Trophoblast cell (in vitro differentiated cells and primary cell): ENCODE results near the gene VSIG10.
"Not testable (repeated sequence)": the region's sequence is repeated elsewhere in the genome, so short reads cannot be mapped to it uniquely, and the experiment has no call there.

Source experiments
- DNase-seq, 2 donors: peaks; one replicate each; pipeline ENCODE4 v3.0.0-alpha.2; 2016
- H2AFZ ChIP-seq: 2 replicates; pipeline ENCODE4 v1.6.1; 2013; ENCODE audit warnings: low read length, moderate library complexity, mild to moderate bottlenecking; ENCODE audit not compliant: insufficient read depth, poor library complexity
- H2AK5ac ChIP-seq: 2 replicates; pipeline ENCODE4 v1.6.1; 2013; ENCODE audit warnings: mild to moderate bottlenecking, low read length
- H2BK120ac ChIP-seq: 2 replicates; pipeline ENCODE4 v1.6.1; 2013; ENCODE audit warnings: low read length, mild to moderate bottlenecking, moderate library complexity; ENCODE audit not compliant: insufficient read depth, poor library complexity
- H2BK12ac ChIP-seq: 2 replicates; pipeline ENCODE4 v1.6.1; 2013; ENCODE audit warnings: mild to moderate bottlenecking, low read length, moderate library complexity
- H2BK5ac ChIP-seq: 2 replicates; pipeline ENCODE4 v1.6.1; 2013; ENCODE audit warnings: low read length, low read depth, moderate library complexity, mild to moderate bottlenecking; ENCODE audit not compliant: poor library complexity
- H3K14ac ChIP-seq: 2 replicates; pipeline ENCODE4 v1.6.1; 2013; ENCODE audit warnings: mild to moderate bottlenecking, low read length
- H3K18ac ChIP-seq: 2 replicates; pipeline ENCODE4 v1.6.1; 2013; ENCODE audit warnings: mild to moderate bottlenecking, low read length
- H3K23ac ChIP-seq: 2 replicates; pipeline ENCODE4 v1.6.1; 2013; ENCODE audit warnings: low read length
- H3K27ac ChIP-seq: 2 replicates; pipeline ENCODE4 v1.5.1; 2013; ENCODE audit warnings: low read depth, mild to moderate bottlenecking, inconsistent platforms, low read length, moderate library complexity
- H3K27me3 ChIP-seq: 2 replicates; pipeline ENCODE4 v1.6.1; 2013; ENCODE audit warnings: inconsistent platforms, mild to moderate bottlenecking, low read length, moderate library complexity; ENCODE audit not compliant: insufficient read depth
- H3K36me3 ChIP-seq, 2 experiments: 1 replicate in 1 of 2; 2 replicates in 1 of 2; pipeline ENCODE4 v1.6.1; 2013; ENCODE audit warnings: low read length in 2 of 2, mild to moderate bottlenecking in 2 of 2, moderate library complexity in 1 of 2; ENCODE audit not compliant: insufficient read depth in 2 of 2, control insufficient read depth in 1 of 2
- H3K4ac ChIP-seq: 2 replicates; pipeline ENCODE4 v1.6.1; 2013; ENCODE audit warnings: low read depth, mild to moderate bottlenecking, low read length, moderate library complexity
- H3K4me1 ChIP-seq, 2 experiments: 1 replicate in 1 of 2; 2 replicates in 1 of 2; pipeline ENCODE4 v1.6.1; 2013; ENCODE audit warnings: low read length in 2 of 2, mild to moderate bottlenecking in 2 of 2, moderate library complexity in 1 of 2; ENCODE audit not compliant: insufficient read depth in 2 of 2, control insufficient read depth in 1 of 2
- H3K4me2 ChIP-seq: 2 replicates; pipeline ENCODE4 v1.6.1; 2013; ENCODE audit warnings: inconsistent platforms, mild to moderate bottlenecking, low read length, moderate library complexity
- H3K4me3 ChIP-seq: 2 replicates; pipeline ENCODE4 v1.5.1; 2013; ENCODE audit warnings: mild to moderate bottlenecking, low read depth, low read length, inconsistent platforms
- H3K79me1 ChIP-seq: one replicate; pipeline ENCODE4 v1.6.1; 2013; ENCODE audit warnings: low read length
- H3K79me2 ChIP-seq: 2 replicates; pipeline ENCODE4 v1.6.1; 2013; ENCODE audit warnings: low read length, mild to moderate bottlenecking; ENCODE audit not compliant: control insufficient read depth, insufficient read depth, poor library complexity
- H3K9ac ChIP-seq: 2 replicates; pipeline ENCODE4 v1.6.1; 2013; ENCODE audit warnings: mild to moderate bottlenecking, low read length
- H3K9me3 ChIP-seq: 2 replicates; pipeline ENCODE4 v1.6.1; 2013; ENCODE audit warnings: low read depth, mild to moderate bottlenecking, control low read depth, inconsistent platforms, low read length; ENCODE audit not compliant: insufficient read depth
- H4K12ac ChIP-seq: 2 replicates; pipeline ENCODE4 v1.6.1; 2013; ENCODE audit warnings: low read depth, mild to moderate bottlenecking, low read length, moderate library complexity
- H4K8ac ChIP-seq: 2 replicates; pipeline ENCODE4 v1.6.1; 2013; ENCODE audit warnings: low read depth, mild to moderate bottlenecking, low read length, moderate library complexity
- H4K91ac ChIP-seq: one replicate; pipeline ENCODE4 v1.6.1; 2013; ENCODE audit warnings: low read depth, mild to moderate bottlenecking, low read length, moderate library complexity
- WGBS: extraction: QIAGEN DNeasy Blood & Tissue Kit; methylation state at CpG from one replicate; pipeline ENCODE4 v1.1.7; 2013; ENCODE audit warnings: missing lambda C conversion rate; ENCODE audit not compliant: insufficient read length, insufficient coverage; ENCODE audit errors: extremely low coverage; 5-methylcytosine and 5-hydroxymethylcytosine counted together

Gene VSIG10

GRCh38 chr12:118022728-118023109 is 81.1 kb downstream of the VSIG10 start:
- Histone ChIP-seq H2AK5ac (no peak overlapping the region), H3K4me2 (no peak overlapping the region), H3K18ac (no peak overlapping the region), H2BK120ac (no peak overlapping the region), H4K91ac (no peak overlapping the region), H3K79me2 (no peaks in the 10 kb centered on the region), H2BK12ac (no peak overlapping the region), H3K4me1 (no peaks in the 10 kb centered on the region), H2AFZ (no peak overlapping the region), H2BK5ac (no peak overlapping the region), H3K4me3 (no peak overlapping the region), H3K4ac (no peak overlapping the region), H3K23ac (no peak overlapping the region), H3K14ac (no peak overlapping the region), H3K9me3 (no peaks in the 10 kb centered on the region), H4K8ac (no peak overlapping the region), H3K36me3 (peaks cover 35 to 49% of the 10 kb centered on the region in 2 experiments), H3K79me1 (no peaks in the 10 kb centered on the region), H4K12ac (no peak overlapping the region), H3K27me3 (no peaks in the 10 kb centered on the region), H3K27ac (no peak overlapping the region), H3K9ac (no peak overlapping the region)
- DNase-seq, result no peak
- WGBS, result no CpG with 5 or more reads among the region's 3 CpGs

- not testable (repeated sequence) for H2AK5ac ChIP-seq, H4K91ac ChIP-seq, H3K23ac ChIP-seq, H3K18ac ChIP-seq, H3K27ac ChIP-seq, H3K4ac ChIP-seq, H3K79me1 ChIP-seq, H3K9ac ChIP-seq, H3K4me1 ChIP-seq, H2BK120ac ChIP-seq, H3K14ac ChIP-seq, H2BK5ac ChIP-seq, DNase-seq, H3K4me2 ChIP-seq, H3K27me3 ChIP-seq, H3K79me2 ChIP-seq, H2BK12ac ChIP-seq, H4K12ac ChIP-seq, H2AFZ ChIP-seq, H4K8ac ChIP-seq, H3K9me3 ChIP-seq, H3K4me3 ChIP-seq
- no CpG with 5 or more reads among the region's 13 CpGs for WGBS
- H3K36me3 ChIP-seq, result peaks cover 35 to 48% of the 10 kb centered on the region in 2 experiments
Observed at GRCh38 chr12:118022097-118022727, 81.6 kb downstream of the VSIG10 start.

- Histone ChIP-seq H2BK5ac (no peak overlapping the region), H2AFZ (no peak overlapping the region), H3K4me3 (no peak overlapping the region), H3K4ac (no peak overlapping the region), H3K36me3 (peaks cover 22 to 29% of the 10 kb centered on the region in 2 experiments), H3K9ac (no peak overlapping the region), H3K79me1 (peaks cover 3% of the 10 kb centered on the region), H3K23ac (no peak overlapping the region), H4K8ac (no peak overlapping the region), H3K9me3 (no peaks in the 10 kb centered on the region), H2AK5ac (no peak overlapping the region), H4K91ac (no peak overlapping the region), H3K27ac (no peak overlapping the region), H3K4me1 (peaks cover 0 to 4% of the 10 kb centered on the region in 2 experiments), H3K14ac (no peak overlapping the region), H3K18ac (peak overlapping the region; percentile 11), H3K4me2 (no peak overlapping the region), H2BK120ac (no peak overlapping the region), H3K27me3 (no peaks in the 10 kb centered on the region), H3K79me2 (peaks cover 5% of the 10 kb centered on the region), H4K12ac (no peak overlapping the region), H2BK12ac (no peak overlapping the region)
- no CpG with 5 or more reads among the region's 1 CpG for WGBS
- no peak for DNase-seq
Observed at GRCh38 chr12:118020036-118020435, 83.8 kb downstream of the VSIG10 start.

- Histone ChIP-seq H3K4me1 (peaks cover 0 to 4% of the 10 kb centered on the region in 2 experiments), H3K23ac (no peak overlapping the region), H4K91ac (no peak overlapping the region), H3K27ac (no peak overlapping the region), H4K8ac (no peak overlapping the region), H4K12ac (no peak overlapping the region), H3K9me3 (no peaks in the 10 kb centered on the region), H3K79me1 (peaks cover 3% of the 10 kb centered on the region), H3K36me3 (peaks cover 19 to 21% of the 10 kb centered on the region in 2 experiments), H2BK12ac (no peak overlapping the region), H3K79me2 (peaks cover 5% of the 10 kb centered on the region), H2AK5ac (no peak overlapping the region), H3K9ac (no peak overlapping the region), H3K4ac (no peak overlapping the region), H3K18ac (no peak overlapping the region), H2BK120ac (no peak overlapping the region), H2AFZ (no peak overlapping the region), H3K4me2 (no peak overlapping the region), H2BK5ac (no peak overlapping the region), H3K4me3 (no peak overlapping the region), H3K14ac (no peak overlapping the region), H3K27me3 (no peaks in the 10 kb centered on the region)
- no peak for DNase-seq
Observed at GRCh38 chr12:118017926-118018325, 85.9 kb downstream of the VSIG10 start.
